NCI-H146 (cell line): Measurements from ENCODE around the gene SLCO3A1.

Source experiments
- DNase-seq: peaks from one replicate; lab custom pipeline; 2025; lab: John Stamatoyannopoulos, UW

The SLCO3A1 gene

DNA sequence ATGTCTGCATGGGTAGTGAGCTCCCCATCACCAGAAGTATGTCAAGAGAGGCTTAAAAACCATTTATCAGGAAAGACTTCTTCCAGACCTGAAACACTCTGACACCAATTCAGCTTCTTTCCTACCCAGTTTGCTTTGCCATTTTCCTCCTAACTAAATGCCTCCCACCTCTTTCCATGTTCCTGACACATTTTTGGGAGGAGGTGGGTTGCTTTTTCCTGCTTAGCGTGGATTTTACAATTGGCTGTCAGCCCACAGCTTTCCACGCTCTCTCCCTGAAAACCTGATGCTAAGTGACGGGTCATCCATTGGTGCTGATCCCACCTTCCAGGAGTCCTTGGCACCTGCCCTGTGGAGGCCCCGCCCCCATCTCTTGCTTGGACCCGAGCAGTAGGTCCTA is 275.3 kb downstream of the SLCO3A1 start:
- DNase-seq = no peak

DNA sequence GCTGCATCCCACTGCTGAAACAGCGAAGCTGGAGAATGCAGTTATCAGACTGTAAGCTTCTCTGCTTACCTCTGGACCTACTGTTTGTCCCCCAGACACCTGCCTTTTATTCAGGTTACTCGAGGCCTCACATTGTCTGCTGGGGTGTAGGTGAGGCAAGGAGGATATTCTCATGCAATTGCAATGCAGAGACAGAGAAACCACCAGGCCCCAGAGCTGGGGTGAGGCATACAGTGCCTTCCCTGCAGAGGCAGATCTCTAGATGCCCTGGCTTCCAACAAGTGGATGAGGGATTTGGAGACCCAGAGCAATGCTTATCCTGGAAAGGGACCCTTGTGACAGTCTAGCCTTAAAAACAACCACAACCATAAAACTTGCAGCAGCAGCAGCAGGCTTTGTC is 276.7 kb downstream of the SLCO3A1 start:
- DNase-seq = no peak

DNA sequence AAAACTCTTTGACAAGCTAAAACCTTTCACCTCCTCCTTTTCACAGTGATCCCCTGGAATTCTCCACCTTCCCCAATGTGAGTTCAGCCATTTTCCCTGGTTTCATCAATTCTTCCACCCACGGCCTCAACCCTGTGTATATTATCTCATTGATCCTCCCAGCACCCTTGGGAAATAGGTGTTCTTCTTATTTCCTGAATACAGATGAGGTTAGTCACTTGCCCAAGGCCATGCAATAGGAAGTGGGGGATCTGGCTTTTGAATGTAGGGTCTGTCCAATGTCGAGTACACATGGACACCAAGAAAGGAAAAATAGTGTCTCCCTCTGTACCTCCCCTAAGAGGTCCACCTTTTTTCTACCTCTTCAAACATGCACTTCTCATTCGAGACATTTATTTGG is 277.4 kb downstream of the SLCO3A1 start:
- DNase-seq = no peak

DNA sequence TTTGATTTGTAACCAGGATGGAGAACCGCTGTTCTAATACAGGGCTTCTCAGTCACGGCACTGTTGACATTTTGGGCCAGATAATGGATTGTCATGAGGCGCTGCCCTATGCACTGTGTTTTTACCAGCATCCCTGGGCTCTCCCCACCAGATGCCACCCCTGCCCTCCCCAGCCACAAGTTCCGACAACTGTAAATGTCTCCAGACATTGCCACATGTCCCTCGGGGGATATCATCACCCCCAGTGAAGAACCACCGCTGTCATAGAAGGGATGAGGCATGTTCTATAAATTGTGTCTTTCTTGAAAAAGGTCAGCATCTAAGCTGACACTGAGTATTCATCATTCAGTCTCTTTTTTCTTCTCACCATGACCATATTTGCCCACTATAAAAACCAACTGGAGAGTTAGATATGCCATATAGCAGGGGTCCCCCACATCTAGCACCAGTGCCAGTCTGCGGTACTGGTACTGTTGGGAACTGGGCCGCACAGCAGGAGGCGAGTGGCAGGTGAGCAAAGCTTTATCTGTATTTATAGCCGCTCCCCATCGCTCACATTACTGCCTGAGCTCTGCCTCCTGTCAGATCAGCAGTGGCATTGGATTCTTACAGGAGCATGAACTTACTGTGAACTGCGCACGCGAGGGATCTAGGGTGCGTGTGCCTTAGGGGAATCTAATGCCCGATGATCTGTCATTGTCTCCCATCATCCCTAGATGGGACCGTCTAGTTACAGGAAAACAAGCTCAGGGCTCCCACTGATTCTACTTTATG is 279.7 kb downstream of the SLCO3A1 start:
- DNase-seq = no peak

DNA sequence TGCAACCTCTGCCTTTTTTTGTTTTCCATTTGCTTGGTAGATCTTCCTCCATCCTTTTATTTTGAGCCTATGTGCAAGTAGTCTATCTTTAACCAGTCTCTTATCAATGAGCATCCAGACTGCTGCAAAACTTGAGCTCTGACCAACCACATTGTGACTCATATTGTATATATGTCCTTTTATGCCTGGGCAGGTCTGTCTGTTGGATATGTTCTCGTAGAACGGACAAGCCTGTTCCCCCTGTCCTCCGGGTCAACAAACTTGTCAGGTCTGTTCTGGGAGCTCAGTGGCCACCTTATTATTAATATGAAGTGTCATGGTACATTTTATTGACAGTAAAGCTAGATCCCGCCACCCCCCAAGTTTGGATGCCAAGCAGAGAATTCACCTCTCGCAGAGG is 287.3 kb downstream of the SLCO3A1 start:
- no peak for DNase-seq

DNA sequence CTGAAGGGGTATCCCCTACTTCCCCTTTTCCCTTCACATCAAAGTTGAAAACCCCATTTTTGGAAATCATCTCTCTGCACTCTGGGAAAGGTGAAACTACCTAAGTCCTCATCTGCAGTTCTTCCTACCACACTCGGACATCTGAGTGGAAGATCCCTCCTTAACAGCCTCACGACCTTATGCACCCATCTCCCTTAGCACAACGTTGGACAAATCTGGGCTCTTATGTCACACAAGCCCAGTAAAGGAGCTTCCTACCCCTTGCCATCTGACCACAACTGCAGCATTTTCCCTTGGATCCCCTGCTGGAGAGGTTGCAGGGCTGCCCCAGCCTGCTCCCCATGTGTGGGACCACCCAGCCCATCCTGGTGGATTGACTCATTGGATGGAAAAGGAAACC is 288.1 kb downstream of the SLCO3A1 start:
- DNase-seq = no peak

DNA sequence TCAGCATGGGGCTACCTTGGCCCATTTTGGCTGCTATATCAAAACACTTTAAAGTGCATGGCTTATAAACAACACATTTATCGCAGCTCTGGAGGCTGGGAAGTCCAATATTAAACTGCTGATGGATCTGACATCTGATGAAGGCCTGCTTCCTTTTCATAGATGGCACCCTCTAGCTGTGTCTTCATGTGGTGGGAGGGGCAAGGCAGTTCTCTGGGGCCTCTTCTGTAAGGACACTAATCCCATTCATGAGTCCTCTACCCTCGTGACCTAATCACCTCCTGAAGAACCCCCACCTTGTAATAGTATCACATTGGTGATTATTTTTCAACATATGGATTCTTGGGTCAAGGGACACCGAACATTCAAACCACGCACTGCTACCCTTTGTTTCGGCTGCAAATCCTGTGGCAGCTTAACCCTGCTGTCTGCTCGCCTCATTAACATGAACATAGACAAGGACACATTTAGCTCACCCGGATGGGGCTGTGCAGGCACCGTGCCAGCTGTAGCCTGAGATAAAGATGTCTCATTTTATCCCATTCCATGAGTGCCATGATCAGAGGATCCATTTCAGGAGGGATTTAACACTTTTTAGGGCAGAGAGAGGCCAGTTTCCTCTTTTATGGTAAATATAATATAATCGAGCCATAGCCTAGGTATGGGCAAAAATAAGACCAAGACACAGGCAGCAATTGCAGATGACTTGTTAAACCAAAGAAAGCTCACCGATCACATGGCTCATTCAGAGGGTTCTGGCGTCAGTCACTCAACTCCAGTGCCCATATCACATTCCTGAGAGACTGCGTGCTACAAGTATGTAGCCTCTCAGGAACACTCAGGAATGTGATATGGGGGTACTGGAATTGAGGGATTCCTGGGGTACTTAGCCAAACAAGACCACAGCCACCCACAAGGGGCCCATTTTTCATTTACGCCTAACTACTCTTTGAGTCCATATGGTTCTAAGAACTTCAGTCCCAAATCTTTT is 289.0 kb downstream of the SLCO3A1 start:
- DNase-seq = no peak

DNA sequence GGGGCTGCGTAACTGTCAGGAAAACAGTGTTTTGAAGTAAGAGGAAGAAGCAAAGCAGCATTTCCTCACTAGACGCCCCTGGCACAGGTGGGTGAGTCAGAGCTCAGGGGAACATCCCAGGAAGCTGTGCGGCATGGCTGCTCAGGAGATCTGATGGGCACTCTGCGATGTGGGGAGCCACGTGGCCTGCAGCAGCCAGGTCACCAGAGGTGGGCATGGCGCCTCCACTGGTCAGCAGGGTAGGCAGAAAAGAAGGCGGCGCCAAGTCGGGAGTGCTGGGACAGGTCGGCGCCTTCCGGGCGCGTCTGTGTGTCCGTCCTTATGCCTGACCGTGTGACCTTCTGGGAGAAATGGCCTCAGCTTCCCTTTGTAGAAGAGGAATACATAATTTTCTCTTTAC is 290.3 kb downstream of the SLCO3A1 start:
- DNase-seq = no peak

DNA sequence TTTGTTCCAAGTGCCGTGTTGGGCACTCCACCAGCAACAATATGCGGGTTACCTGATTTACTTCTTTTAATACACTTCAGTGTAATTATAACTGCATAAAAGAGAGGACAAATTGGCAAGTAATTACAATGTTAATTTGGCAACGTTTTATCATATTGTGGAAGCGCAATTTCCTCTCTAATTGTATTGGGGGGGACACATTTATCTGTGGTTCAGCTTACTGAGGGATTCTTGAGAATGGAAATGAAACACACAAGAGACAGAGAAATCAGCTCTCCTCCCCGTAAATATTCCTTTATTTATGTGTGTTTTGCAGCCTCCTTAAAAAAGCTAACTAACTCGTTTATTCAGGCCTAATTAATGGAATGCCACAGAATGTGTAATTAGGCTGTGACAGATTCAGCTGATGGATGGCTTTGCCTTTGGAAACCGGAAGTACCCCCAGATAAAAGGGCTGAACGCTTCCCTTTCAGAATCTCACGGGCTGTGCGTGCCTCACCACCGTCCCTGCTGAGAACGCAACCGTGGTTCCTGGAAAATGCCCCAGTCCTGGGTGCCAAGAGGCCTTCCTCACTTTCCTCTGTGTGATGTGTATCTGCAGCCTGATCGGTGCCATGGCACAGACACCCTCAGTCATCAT is 293.1 kb downstream of the SLCO3A1 start:
- peak; percentile 47 for DNase-seq

DNA sequence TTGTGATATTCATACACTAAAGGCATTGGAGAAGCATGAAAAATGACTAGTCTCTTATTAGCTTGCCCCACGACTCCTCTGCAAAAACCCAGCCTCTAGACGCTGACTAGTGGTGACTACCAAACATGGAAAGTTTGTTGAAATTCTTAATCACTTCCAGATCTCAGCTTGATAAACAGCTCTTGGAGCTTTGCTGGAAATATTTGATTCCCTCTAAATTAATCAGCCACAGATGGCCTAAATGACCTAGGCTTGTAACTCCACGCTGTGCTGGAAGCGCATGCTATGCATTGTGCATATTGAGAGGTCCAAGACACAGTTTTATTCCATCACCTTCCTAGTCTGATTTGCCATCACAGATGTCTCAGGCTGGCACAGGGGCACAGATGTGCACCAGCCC is 295.5 kb downstream of the SLCO3A1 start:
- DNase-seq = no peak

DNA sequence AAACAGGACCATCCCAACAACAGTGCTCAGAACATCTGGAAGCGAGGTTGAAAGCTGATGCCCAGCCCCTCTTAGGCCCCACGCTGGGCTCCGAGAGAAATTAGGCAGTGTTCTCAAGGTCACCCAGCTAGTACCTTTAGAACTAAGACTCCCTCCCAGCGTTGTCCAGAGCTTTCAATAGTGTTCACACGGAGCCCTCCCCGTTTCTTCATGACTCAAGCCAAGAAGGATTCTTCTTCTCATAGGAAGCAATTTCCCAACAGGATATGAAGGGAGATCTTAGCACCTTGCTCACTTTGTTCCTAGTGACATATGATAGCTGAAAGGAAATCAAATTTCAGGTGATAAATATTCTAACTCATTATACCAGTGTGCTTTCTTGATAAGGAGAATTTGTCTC is 296.0 kb downstream of the SLCO3A1 start:
- DNase-seq = no peak

DNA sequence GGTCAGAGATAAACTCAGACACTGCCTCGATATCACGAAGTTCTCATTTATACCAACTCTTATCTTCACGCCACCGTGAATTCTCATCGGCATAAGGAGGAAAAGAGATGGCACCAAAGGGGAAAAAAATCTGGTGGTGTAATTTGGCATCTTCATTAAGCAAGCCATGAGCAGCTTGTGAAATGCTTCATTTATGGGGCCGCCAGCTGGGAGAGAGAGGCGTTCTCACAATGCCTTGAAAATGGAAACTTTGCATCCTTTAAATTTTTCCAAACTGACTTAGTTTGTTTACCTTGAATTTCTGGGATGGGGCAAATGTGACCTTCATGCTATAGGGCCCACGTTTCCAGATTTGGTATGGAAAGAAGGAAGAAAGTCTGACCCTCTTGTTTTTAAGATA is 297.7 kb downstream of the SLCO3A1 start:
- DNase-seq = no peak

DNA sequence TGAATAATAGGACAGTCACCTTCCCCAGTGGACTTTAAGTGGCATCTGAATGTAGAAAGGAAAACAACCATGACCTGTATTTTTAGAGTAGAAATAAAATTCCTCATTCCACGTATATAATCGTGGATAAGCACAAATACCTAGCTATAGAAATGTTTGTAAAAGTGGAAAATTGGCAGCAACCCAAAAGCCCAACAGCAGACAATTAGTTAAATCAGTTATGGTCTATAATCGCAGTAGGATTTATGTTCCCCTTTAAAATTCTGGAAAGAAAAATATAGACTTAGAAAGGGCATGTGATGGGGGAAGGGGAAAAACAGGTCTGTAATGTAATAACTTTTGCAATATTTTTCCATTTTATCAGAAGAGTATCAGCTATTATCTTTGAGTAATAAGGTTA is 298.2 kb downstream of the SLCO3A1 start:
- no peak for DNase-seq

DNA sequence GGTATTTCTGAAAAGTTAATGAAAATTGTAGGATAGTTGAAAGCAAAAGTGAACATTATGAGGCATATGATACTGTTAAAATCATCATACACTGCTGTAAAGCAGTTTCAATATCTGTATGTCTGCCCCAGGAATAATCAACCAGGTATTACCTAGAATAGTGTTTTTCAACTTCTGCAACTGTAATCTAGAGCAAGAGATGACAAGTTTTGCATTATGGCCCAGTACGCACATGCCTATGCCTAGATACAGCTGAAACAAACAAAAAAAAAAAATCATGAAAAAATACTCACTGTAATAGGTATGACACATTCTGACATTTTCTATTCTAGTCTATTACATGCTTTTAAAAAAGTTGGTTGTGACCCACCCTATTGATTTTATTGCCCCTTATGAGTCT is 299.5 kb downstream of the SLCO3A1 start:
- no peak for DNase-seq

DNA sequence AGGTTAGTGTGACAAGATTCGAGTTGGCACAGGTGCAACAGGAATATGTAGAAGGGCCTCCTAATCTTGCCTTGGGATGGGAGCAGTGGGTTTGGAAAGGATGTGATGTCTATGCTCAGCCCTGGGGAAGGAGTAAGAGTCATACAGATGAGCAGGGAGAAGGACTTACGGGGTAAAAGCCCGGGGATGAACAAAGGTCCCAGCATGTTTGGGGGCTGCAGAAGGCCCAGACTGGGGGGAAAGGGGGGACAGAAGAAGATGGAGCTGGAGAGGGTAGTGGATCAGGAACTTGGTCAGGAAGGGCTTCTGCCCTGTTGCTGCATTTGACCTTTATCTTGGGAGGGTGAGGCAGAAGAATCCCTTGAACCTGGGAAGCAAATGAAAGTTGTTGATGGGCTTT is 300.1 kb downstream of the SLCO3A1 start:
- DNase-seq = no peak

DNA sequence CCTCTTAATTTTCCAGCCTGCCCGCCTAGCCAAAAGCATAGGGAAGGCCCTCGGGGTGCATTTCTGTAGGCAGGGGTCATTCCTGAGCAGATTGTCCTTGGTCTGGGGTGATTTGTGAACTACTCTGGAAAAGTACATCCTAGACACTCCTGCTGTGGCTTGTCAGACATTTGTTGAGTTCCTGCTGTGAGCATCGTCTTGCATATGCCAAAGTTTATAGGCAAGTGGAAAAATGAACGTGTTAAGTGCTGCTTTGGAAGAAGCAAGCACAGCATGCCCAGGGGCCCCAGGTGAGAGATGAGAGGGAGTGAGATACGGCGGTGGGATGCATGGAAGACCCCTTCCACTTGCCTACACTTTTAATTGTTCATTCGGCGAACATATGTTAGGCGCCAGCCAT is 302.4 kb downstream of the SLCO3A1 start:
- no peak for DNase-seq

DNA sequence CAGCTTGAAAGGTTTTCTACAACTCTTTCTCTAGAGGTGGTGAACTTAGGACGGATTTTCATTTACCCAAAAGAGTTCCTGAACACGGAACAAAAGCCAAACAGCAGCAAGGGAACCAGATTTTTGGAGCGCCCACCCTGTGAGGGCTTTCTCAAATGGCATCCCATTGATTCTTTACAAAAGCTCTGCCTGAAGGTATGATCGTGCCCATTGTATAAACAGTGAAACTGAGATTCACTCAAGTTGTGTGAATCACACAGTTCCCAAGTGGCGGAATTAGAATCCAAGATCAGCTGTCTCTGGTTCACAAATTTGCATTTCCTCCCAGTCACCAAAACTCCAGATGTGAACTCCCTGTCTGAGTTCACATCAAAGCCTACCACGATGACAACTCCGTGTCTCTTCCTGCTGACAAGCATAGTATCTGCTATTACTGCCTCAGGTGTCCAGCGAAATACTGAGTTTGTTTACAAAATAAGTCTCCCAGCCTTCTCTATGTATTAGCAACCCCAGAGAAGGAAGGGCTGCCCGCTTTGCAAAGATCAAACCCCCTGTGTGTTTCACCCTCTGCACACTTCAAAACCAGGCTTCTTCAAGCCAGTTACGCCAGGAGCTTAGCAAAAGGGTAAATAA is 304.3 kb downstream of the SLCO3A1 start:
- DNase-seq = no peak

DNA sequence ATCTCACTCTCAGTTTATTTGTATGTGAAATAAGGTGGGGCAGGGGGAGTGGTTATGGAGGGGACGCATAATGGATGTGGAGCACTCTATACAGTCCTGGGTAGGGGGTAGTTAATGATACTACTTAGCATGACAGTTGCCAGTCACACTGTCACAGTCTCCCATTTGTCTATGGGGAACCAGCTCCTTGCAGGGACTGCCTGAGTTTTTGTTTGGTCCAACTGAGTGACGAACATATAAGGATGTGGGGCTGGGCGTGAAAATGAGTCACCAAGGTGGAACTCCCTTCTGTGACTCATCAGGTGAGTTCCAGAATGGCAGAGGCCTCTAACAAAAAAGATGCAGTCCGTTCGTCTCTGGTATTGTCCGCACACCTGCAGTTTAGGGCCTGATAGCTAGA is 304.9 kb downstream of the SLCO3A1 start:
- no peak for DNase-seq

DNA sequence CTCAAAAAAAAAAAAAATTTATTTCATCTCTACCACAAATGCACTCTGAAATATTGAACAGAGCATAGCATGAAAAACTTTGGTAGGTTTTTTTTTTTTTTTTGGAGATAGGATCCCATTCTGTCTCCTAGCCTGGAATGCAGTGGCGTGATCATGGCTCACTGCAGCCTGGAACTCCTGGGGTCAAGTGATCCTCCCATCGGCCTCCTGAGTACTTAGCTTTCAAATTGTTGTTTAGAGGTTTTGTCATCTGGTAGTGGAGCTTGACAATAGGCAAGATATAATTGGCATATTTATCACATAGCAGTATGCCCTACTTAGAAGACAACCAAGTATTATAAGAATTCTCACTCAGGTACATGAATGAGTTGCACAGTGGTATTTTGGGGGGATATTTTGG is 306.0 kb downstream of the SLCO3A1 start:
- no peak for DNase-seq

DNA sequence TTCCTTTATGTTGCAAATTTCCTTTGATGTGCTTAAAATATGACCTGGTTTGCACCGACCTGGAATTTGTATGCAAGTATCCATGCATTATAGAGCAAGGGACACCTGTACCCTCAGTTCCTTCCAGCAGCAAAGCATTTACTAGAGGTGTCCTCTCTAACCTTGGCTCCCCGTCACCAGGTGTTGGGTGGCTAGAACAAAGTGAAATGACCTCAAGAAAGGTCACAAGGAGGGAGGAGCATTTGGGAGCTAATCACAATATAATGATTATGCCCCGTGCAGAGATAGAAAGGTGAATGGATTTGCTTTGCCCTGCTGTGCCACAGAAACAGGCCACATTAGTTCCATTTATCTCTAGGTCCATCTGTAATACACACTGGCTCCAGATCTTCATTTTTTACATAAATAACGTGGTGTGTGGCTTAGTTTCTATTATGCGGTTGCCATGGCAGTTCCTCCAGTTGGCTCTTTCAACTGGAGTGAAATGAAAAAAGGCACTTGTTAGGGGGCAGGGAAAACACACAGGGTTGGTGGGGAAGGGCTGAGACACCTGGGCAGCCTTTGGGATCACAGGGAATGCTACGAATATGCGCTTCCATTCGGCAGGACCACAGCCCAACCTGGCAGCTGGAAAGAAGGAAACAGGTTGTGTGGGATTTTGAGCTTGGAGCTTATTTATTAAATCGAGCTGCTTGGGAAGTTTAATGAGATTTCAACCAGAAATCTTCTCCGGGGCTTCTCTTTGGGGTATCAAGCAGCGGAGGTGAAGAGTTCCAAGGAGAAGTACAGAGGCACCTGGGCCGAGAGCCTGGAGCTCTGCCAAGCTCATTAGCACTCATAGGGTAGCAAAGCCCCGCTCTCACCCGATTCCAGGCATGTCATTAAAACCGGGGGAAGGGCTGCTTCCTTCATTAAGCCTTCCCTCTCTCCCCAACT is 306.7 kb downstream of the SLCO3A1 start:
- peak; percentile 69 for DNase-seq

DNA sequence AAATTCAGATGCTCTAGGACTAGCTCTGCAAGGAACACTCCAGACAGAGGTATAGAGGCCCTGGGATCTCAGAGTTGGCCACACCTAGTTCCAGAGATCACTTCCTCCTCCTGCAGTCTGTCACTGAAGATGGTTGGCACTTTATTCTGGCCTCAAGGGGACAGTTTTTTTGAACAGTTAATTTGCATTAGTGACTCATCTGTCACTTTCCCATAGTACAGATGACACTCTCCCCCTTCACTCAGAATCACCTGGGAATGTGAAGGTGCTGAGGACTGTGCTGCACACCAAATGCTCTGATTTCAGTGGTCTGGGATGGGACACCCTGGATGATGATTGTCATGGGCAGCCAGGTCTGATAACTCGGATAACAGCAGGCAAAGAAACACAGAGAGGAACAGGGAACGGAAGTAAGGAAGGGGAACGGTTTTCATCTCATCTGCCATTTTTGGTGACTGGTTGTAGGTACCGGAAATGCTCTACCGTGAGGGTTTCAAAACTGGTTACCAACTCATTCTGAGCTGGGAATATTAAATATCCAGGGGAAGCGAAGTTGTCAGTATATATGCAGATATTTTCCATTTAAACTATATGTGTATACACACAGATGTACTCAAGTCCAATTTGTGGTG is 307.6 kb downstream of the SLCO3A1 start:
- no peak for DNase-seq
